Midbrain (tissue), 1 donor: ENCODE results near the gene ARHGAP26.
A peak's percentile ranks its signal among the peaks of the same experiment; 100 is the strongest.

Experiments used
- DNase-seq: peaks from one replicate; lab custom pipeline; 2025; lab: John Stamatoyannopoulos, UW

Gene ARHGAP26

GRCh38 chr5:142828797-142829535, 58.8 kb downstream of the ARHGAP26 start:
- no peak for DNase-seq

- no peak for DNase-seq
These were observed 59.6 kb downstream of the ARHGAP26 start for GRCh38 chr5:142829801-142830220.

- no peak for DNase-seq
These were observed 60.2 kb downstream of the ARHGAP26 start for GRCh38 chr5:142830241-142831008.

GRCh38 chr5:142831009-142831383, 60.8 kb downstream of the ARHGAP26 start:
- no peak for DNase-seq

- DNase-seq: no peak
These were observed 62.1 kb downstream of the ARHGAP26 start for GRCh38 chr5:142832263-142832662.

GRCh38 chr5:142833517-142834449, 63.6 kb downstream of the ARHGAP26 start:
- DNase-seq: no peak

GRCh38 chr5:142834504-142834903, 64.3 kb downstream of the ARHGAP26 start:
- DNase-seq: no peak

- no peak for DNase-seq
These were observed 65.4 kb downstream of the ARHGAP26 start for GRCh38 chr5:142835540-142835939.

- no peak for DNase-seq
These were observed 65.9 kb downstream of the ARHGAP26 start for GRCh38 chr5:142836048-142836447.

GRCh38 chr5:142837081-142837725, 67.0 kb downstream of the ARHGAP26 start:
- no peak for DNase-seq

- DNase-seq: no peak
These were observed 68.7 kb downstream of the ARHGAP26 start for GRCh38 chr5:142838845-142839244.

GRCh38 chr5:142839711-142840346, 69.7 kb downstream of the ARHGAP26 start:
- peak; percentile 50 for DNase-seq

- no peak for DNase-seq
These were observed 70.4 kb downstream of the ARHGAP26 start for GRCh38 chr5:142840575-142840974.

GRCh38 chr5:142841511-142842265, 71.5 kb downstream of the ARHGAP26 start:
- DNase-seq: no peak

GRCh38 chr5:142842994-142843905, 73.1 kb downstream of the ARHGAP26 start:
- DNase-seq: no peak

GRCh38 chr5:142844866-142845265, 74.7 kb downstream of the ARHGAP26 start:
- DNase-seq: no peak

GRCh38 chr5:142845402-142845921, 75.3 kb downstream of the ARHGAP26 start:
- DNase-seq: no peak

GRCh38 chr5:142845954-142846398, 75.8 kb downstream of the ARHGAP26 start:
- DNase-seq: no peak

GRCh38 chr5:142846406-142846805, 76.2 kb downstream of the ARHGAP26 start:
- DNase-seq: no peak
